Measurements from ENCODE around the gene ADRA2C. TPM values are rescaled to one million over a fixed set of nuclear protein-coding genes. Genes with fewer than 3 reads are reported as not detected.

ADRA2C gene
- total RNA-seq, 1 experiment from 2014 or later, result not detected

- Histone ChIP-seq H4K20me1 (ENCODE audit: insufficient read depth, low read depth, low read length) (no peaks in the 10 kb centered on the region), H3K4me3 (ENCODE audit: low read length) (no peak overlapping the region), H3K27ac (ENCODE audit: low read length) (no peak overlapping the region), H3K79me2 (ENCODE audit: low read length) (no peaks in the 10 kb centered on the region), H2AFZ (ENCODE audit: low read length) (no peak overlapping the region), H3K27me3 (ENCODE audit: low read length) (no peaks in the 10 kb centered on the region), H3K9me3 (ENCODE audit: low read length) (no peaks in the 10 kb centered on the region), H3K4me2 (ENCODE audit: low read depth, low read length, poor library complexity, severe bottlenecking) (no peak overlapping the region), H3K9me2 (replicated peaks; ENCODE audit: insufficient read depth, low read length) (no peaks in the 10 kb centered on the region), H3K4me1 (ENCODE audit: low read length) (no peaks in the 10 kb centered on the region), H3K9ac (ENCODE audit: low read length) (no peak overlapping the region), H3K36me3 (ENCODE audit: insufficient read depth, low read length) (no peaks in the 10 kb centered on the region)
- DNase-seq, result no peak
These were observed 25.9 kb upstream of the ADRA2C start for GRCh38 chr4:3740256-3740655.

GRCh38 chr4:3741217-3742011 lies 24.8 kb upstream of the ADRA2C start:
- DNase-seq, result no peak
- no peak overlapping the region for H3K4me3 ChIP-seq (ENCODE audit: low read length)
- H3K9ac ChIP-seq (ENCODE audit: low read length), result no peak overlapping the region
- no peaks in the 10 kb centered on the region for H3K79me2 ChIP-seq (ENCODE audit: low read length)
- no peak overlapping the region for H2AFZ ChIP-seq (ENCODE audit: low read length)
- no peaks in the 10 kb centered on the region for H4K20me1 ChIP-seq (ENCODE audit: insufficient read depth, low read depth, low read length)
- no peaks in the 10 kb centered on the region for H3K9me3 ChIP-seq (ENCODE audit: low read length)
- no peaks in the 10 kb centered on the region for H3K27me3 ChIP-seq (ENCODE audit: low read length)
- H3K4me2 ChIP-seq (ENCODE audit: low read depth, low read length, poor library complexity, severe bottlenecking), result no peak overlapping the region
- H3K36me3 ChIP-seq (ENCODE audit: insufficient read depth, low read length), result no peaks in the 10 kb centered on the region
- H3K27ac ChIP-seq (ENCODE audit: low read length), result no peak overlapping the region
- H3K9me2 ChIP-seq (replicated peaks; ENCODE audit: insufficient read depth, low read length), result no peaks in the 10 kb centered on the region
- no peaks in the 10 kb centered on the region for H3K4me1 ChIP-seq (ENCODE audit: low read length)

GRCh38 chr4:3742610-3743009 lies 23.6 kb upstream of the ADRA2C start:
- Histone ChIP-seq H2AFZ (ENCODE audit: low read length) (no peak overlapping the region), H3K9ac (ENCODE audit: low read length) (no peak overlapping the region), H4K20me1 (ENCODE audit: insufficient read depth, low read depth, low read length) (no peaks in the 10 kb centered on the region), H3K27ac (ENCODE audit: low read length) (no peak overlapping the region), H3K4me2 (ENCODE audit: low read depth, low read length, poor library complexity, severe bottlenecking) (no peak overlapping the region), H3K9me3 (ENCODE audit: low read length) (no peaks in the 10 kb centered on the region), H3K4me1 (ENCODE audit: low read length) (no peaks in the 10 kb centered on the region), H3K79me2 (ENCODE audit: low read length) (no peaks in the 10 kb centered on the region), H3K4me3 (ENCODE audit: low read length) (no peak overlapping the region), H3K9me2 (replicated peaks; ENCODE audit: insufficient read depth, low read length) (no peaks in the 10 kb centered on the region), H3K27me3 (ENCODE audit: low read length) (no peaks in the 10 kb centered on the region), H3K36me3 (ENCODE audit: insufficient read depth, low read length) (no peaks in the 10 kb centered on the region)
- DNase-seq, result no peak

GRCh38 chr4:3744232-3744631 lies 22.0 kb upstream of the ADRA2C start:
- DNase-seq, result no peak
- H3K79me2 ChIP-seq (ENCODE audit: low read length), result no peaks in the 10 kb centered on the region
- no peak overlapping the region for H3K27ac ChIP-seq (ENCODE audit: low read length)
- no peaks in the 10 kb centered on the region for H3K9me2 ChIP-seq (replicated peaks; ENCODE audit: insufficient read depth, low read length)
- H3K9ac ChIP-seq (ENCODE audit: low read length), result no peak overlapping the region
- H3K9me3 ChIP-seq (ENCODE audit: low read length), result no peaks in the 10 kb centered on the region
- no peak overlapping the region for H3K4me2 ChIP-seq (ENCODE audit: low read depth, low read length, poor library complexity, severe bottlenecking)
- H4K20me1 ChIP-seq (ENCODE audit: insufficient read depth, low read depth, low read length), result no peaks in the 10 kb centered on the region
- no peak overlapping the region for H2AFZ ChIP-seq (ENCODE audit: low read length)
- no peaks in the 10 kb centered on the region for H3K27me3 ChIP-seq (ENCODE audit: low read length)
- no peak overlapping the region for H3K4me3 ChIP-seq (ENCODE audit: low read length)
- H3K4me1 ChIP-seq (ENCODE audit: low read length), result no peaks in the 10 kb centered on the region
- H3K36me3 ChIP-seq (ENCODE audit: insufficient read depth, low read length), result no peaks in the 10 kb centered on the region

- Histone ChIP-seq H3K4me1 (ENCODE audit: low read length) (no peaks in the 10 kb centered on the region), H3K27ac (ENCODE audit: low read length) (no peak overlapping the region), H2AFZ (ENCODE audit: low read length) (no peak overlapping the region), H3K79me2 (ENCODE audit: low read length) (no peaks in the 10 kb centered on the region), H3K9me2 (replicated peaks; ENCODE audit: insufficient read depth, low read length) (no peaks in the 10 kb centered on the region), H3K27me3 (ENCODE audit: low read length) (no peaks in the 10 kb centered on the region), H3K4me2 (ENCODE audit: low read depth, low read length, poor library complexity, severe bottlenecking) (no peak overlapping the region), H3K9ac (ENCODE audit: low read length) (no peak overlapping the region), H3K4me3 (ENCODE audit: low read length) (no peak overlapping the region), H3K36me3 (ENCODE audit: insufficient read depth, low read length) (no peaks in the 10 kb centered on the region), H3K9me3 (ENCODE audit: low read length) (no peaks in the 10 kb centered on the region), H4K20me1 (ENCODE audit: insufficient read depth, low read depth, low read length) (no peaks in the 10 kb centered on the region)
- no peak for DNase-seq
These were observed 21.3 kb upstream of the ADRA2C start for GRCh38 chr4:3744901-3745300.

GRCh38 chr4:3745886-3746656 lies 20.1 kb upstream of the ADRA2C start:
- Histone ChIP-seq H2AFZ (ENCODE audit: low read length) (no peak overlapping the region), H3K9ac (ENCODE audit: low read length) (no peak overlapping the region), H3K4me2 (ENCODE audit: low read depth, low read length, poor library complexity, severe bottlenecking) (no peak overlapping the region), H3K36me3 (ENCODE audit: insufficient read depth, low read length) (no peaks in the 10 kb centered on the region), H3K27ac (ENCODE audit: low read length) (no peak overlapping the region), H3K79me2 (ENCODE audit: low read length) (no peaks in the 10 kb centered on the region), H3K4me3 (ENCODE audit: low read length) (no peak overlapping the region), H3K4me1 (ENCODE audit: low read length) (no peaks in the 10 kb centered on the region), H3K9me2 (replicated peaks; ENCODE audit: insufficient read depth, low read length) (no peaks in the 10 kb centered on the region), H3K9me3 (ENCODE audit: low read length) (no peaks in the 10 kb centered on the region), H3K27me3 (ENCODE audit: low read length) (no peaks in the 10 kb centered on the region), H4K20me1 (ENCODE audit: insufficient read depth, low read depth, low read length) (no peaks in the 10 kb centered on the region)
- no peak for DNase-seq

GRCh38 chr4:3746701-3747580 lies 19.2 kb upstream of the ADRA2C start:
- Histone ChIP-seq H3K79me2 (ENCODE audit: low read length) (no peaks in the 10 kb centered on the region), H3K4me1 (ENCODE audit: low read length) (no peaks in the 10 kb centered on the region), H3K9ac (ENCODE audit: low read length) (no peak overlapping the region), H3K4me3 (ENCODE audit: low read length) (no peak overlapping the region), H3K4me2 (ENCODE audit: low read depth, low read length, poor library complexity, severe bottlenecking) (no peak overlapping the region), H4K20me1 (ENCODE audit: insufficient read depth, low read depth, low read length) (no peaks in the 10 kb centered on the region), H3K27ac (ENCODE audit: low read length) (no peak overlapping the region), H2AFZ (ENCODE audit: low read length) (no peak overlapping the region), H3K9me3 (ENCODE audit: low read length) (no peaks in the 10 kb centered on the region), H3K9me2 (replicated peaks; ENCODE audit: insufficient read depth, low read length) (no peaks in the 10 kb centered on the region), H3K27me3 (ENCODE audit: low read length) (no peaks in the 10 kb centered on the region), H3K36me3 (ENCODE audit: insufficient read depth, low read length) (no peaks in the 10 kb centered on the region)
- no peak for DNase-seq

- H3K4me3 ChIP-seq (ENCODE audit: low read length), result no peak overlapping the region
- no peak overlapping the region for H3K9ac ChIP-seq (ENCODE audit: low read length)
- no peaks in the 10 kb centered on the region for H4K20me1 ChIP-seq (ENCODE audit: insufficient read depth, low read depth, low read length)
- no peaks in the 10 kb centered on the region for H3K9me3 ChIP-seq (ENCODE audit: low read length)
- H2AFZ ChIP-seq (ENCODE audit: low read length), result no peak overlapping the region
- no peak overlapping the region for H3K4me2 ChIP-seq (ENCODE audit: low read depth, low read length, poor library complexity, severe bottlenecking)
- no peaks in the 10 kb centered on the region for H3K79me2 ChIP-seq (ENCODE audit: low read length)
- no peaks in the 10 kb centered on the region for H3K4me1 ChIP-seq (ENCODE audit: low read length)
- no peaks in the 10 kb centered on the region for H3K9me2 ChIP-seq (replicated peaks; ENCODE audit: insufficient read depth, low read length)
- H3K27me3 ChIP-seq (ENCODE audit: low read length), result no peaks in the 10 kb centered on the region
- no peak for DNase-seq
- no peaks in the 10 kb centered on the region for H3K36me3 ChIP-seq (ENCODE audit: insufficient read depth, low read length)
- H3K27ac ChIP-seq (ENCODE audit: low read length), result no peak overlapping the region
These were observed 18.6 kb upstream of the ADRA2C start for GRCh38 chr4:3747581-3747904.
